Pancreas (tissue), 10 donors: ENCODE measurements around the gene OVCA2. TPM values are rescaled to one million over a fixed set of nuclear protein-coding genes. Genes with fewer than 3 reads are reported as not detected.

ENCODE experiments used
- ATAC-seq, 4 donors: fragments of 200-7000 bp; cut with Tn5 transposase; one replicate each; pipeline versions ENCODE4 v1.8.0 to v1.9.1; 2020; ENCODE audit warnings: mild to moderate bottlenecking in 4 of 4, moderate library complexity in 4 of 4
- DNase-seq, 6 donors: peaks; one replicate each; pipeline ENCODE4 v3.0.0-alpha.2; 2020
- FAIRE-seq: peaks from 2 replicates; lab custom pipeline; 2012; peaks lifted over from hg19 to GRCh38; lab: Jason Lieb, UNC
- H3K27ac ChIP-seq, 4 donors: fragments of 200-600 bp; sonication (generic); 1 replicate in 3 of 4; 2 replicates in 1 of 4; pipeline versions ENCODE4 v1.5.0 to v1.8.0; 2020
- H3K27me3 ChIP-seq, 4 donors: fragments of 200-600 bp; one replicate each; pipeline ENCODE4 v1.8.0; 2021
- H3K36me3 ChIP-seq, 3 donors: fragments of 200-600 bp; sonication (generic) in 1 of 3; one replicate each; pipeline versions ENCODE4 v1.5.0 to v1.8.0; 2020 to 2021
- H3K4me1 ChIP-seq, 3 donors: fragments of 200-600 bp; one replicate each; pipeline ENCODE4 v1.8.0; 2021
- H3K4me3 ChIP-seq, 4 donors: fragments of 200-600 bp; sonication (generic) in 2 of 4; one replicate each; pipeline versions ENCODE4 v1.5.0 to v1.8.0; 2020 to 2021
- H3K9me3 ChIP-seq, 4 donors: fragments of 200-600 bp; one replicate each; pipeline ENCODE4 v1.8.0; 2021
- CTCF ChIP-seq, 4 donors: fragments of 200-600 bp; sonication (generic) in 3 of 4; IDR thresholded peaks; one replicate each; pipeline versions ENCODE4 v1.5.0 to v1.8.0; 2021; ENCODE audit warnings: antibody characterized with exemption in 4 of 4
- WGBS, 2 donors: extraction: QIAGEN DNeasy Blood & Tissue Kit; methylation state at CpG; one replicate each; pipeline ENCODE4 v1.1.7; 2013; 5-methylcytosine and 5-hydroxymethylcytosine counted together
- intact Hi-C, 3 donors: fragments of 100-400 bp; cut with DNase I; formaldehyde crosslinking; loops; one replicate each; pipeline versions ENCODE4 v1.11.1 to v1.14.2; 2022
- polyA plus RNA-seq, 2 donors: library from polyadenylated mRNA; stranded (reverse); fragments of 200-250 nt; gene quantifications; one replicate each; pipeline ENCODE4 v1.2.3, GENCODE V29; 2013
- total RNA-seq, 6 donors: library from RNA; stranded (reverse); fragmentation: NEBNext Ultra II Directional in 4 of 6; extraction: Animal tissue kit (Norgen Biotek cat#: 25700) in 4 of 6; gene quantifications; one replicate each; pipeline versions ENCODE4 v1.2.1 to v1.2.4, GENCODE V29; 2021 to 2023
- donor health status: healthy with polysubstance abuse.
- donor health status: DM: no; HTN: no; CAD: no; lungs with moderate emphysema.
- donor health status: DM: no; HTN: no; CAD: no.
- donor health status: control.
- donor health status: control.
- donor health status: Bipolar disorder and iron deficiency.
- donor health status: DM: yes; HTN: yes; CAD: no.
- donor health status: DM: no; HTN: no; CAD: no.
- donor health status: DM: no; HTN: no; CAD: no.
- donor health status: DM: yes; HTN: yes; CAD: no.

Gene OVCA2
- total and polyA plus RNA-seq, 8 donors = 10.4 to 79.3 (median 18.6) TPM

GRCh38 chr17:2013994-2014317 is 27.9 kb upstream of the OVCA2 start:
- Histone ChIP-seq H3K9me3 (no peaks in the 10 kb centered on the region), H3K27me3 (no peaks in the 10 kb centered on the region), H3K27ac (no peak overlapping the region), H3K4me1 (peaks cover 9 to 13% (median 9%) of the 10 kb centered on the region in 3 donors), H3K4me3 (no peak overlapping the region), H3K36me3 (no peaks in the 10 kb centered on the region)
- no peak for TF ChIP-seq CTCF (IDR thresholded peaks at IDR 0.05)
- FAIRE-seq (no peak), ATAC-seq (no peak), DNase-seq (no peak)
- intact Hi-C loops = no loop called here
- 97 to 100% methylated on average over 1 of the region's 1 CpG for WGBS, 2 donors

- H3K27ac ChIP-seq = no peak overlapping the region
- no peaks in the 10 kb centered on the region for H3K27me3 ChIP-seq
- no peak for DNase-seq
- TF ChIP-seq CTCF (IDR thresholded peaks at IDR 0.05) = no peak
- no peak for ATAC-seq
- no peak for FAIRE-seq
- no peaks in the 10 kb centered on the region for H3K36me3 ChIP-seq
- H3K9me3 ChIP-seq = no peaks in the 10 kb centered on the region
- peaks cover 9 to 13% (median 9%) of the 10 kb centered on the region in 3 donors for H3K4me1 ChIP-seq
- H3K4me3 ChIP-seq = no peak overlapping the region
- 70 to 81% methylated on average over 14 of the region's 14 CpGs for WGBS, 2 donors
- intact Hi-C loops = no loop called here
These were observed 26.5 kb upstream of the OVCA2 start for GRCh38 chr17:2015314-2015713.

GRCh38 chr17:2016494-2016893 is 25.3 kb upstream of the OVCA2 start:
- Histone ChIP-seq H3K4me3 (no peak overlapping the region), H3K36me3 (no peaks in the 10 kb centered on the region), H3K27me3 (no peaks in the 10 kb centered on the region), H3K4me1 (peaks cover 5 to 9% (median 8%) of the 10 kb centered on the region in 3 donors), H3K27ac (no peak overlapping the region), H3K9me3 (no peaks in the 10 kb centered on the region)
- 89 to 91% methylated on average over 20 of the region's 20 CpGs for WGBS, 2 donors
- FAIRE-seq (no peak), ATAC-seq (no peak), DNase-seq (no peak)
- intact Hi-C loops = no loop called here
- TF ChIP-seq CTCF (IDR thresholded peaks at IDR 0.05) = no peak

- no peaks in the 10 kb centered on the region for H3K36me3 ChIP-seq
- H3K27me3 ChIP-seq = no peaks in the 10 kb centered on the region
- 84 to 85% methylated on average over 19 of the region's 19 CpGs for WGBS, 2 donors
- ATAC-seq (peak in 3 of 4 donors; percentile 29 to 68 (median 68)), DNase-seq (no peak), FAIRE-seq (no peak)
- H3K4me3 ChIP-seq = no peak overlapping the region
- intact Hi-C loops = no loop called here
- no peak overlapping the region for H3K27ac ChIP-seq
- no peak for TF ChIP-seq CTCF (IDR thresholded peaks at IDR 0.05)
- no peaks in the 10 kb centered on the region for H3K9me3 ChIP-seq
- peaks cover 0 to under 1% (median 0%) of the 10 kb centered on the region in 3 donors for H3K4me1 ChIP-seq
These were observed 24.4 kb upstream of the OVCA2 start for GRCh38 chr17:2017274-2017941.

GRCh38 chr17:2018716-2019510 is 22.9 kb upstream of the OVCA2 start:
- Histone ChIP-seq H3K27ac (no peak overlapping the region), H3K27me3 (no peaks in the 10 kb centered on the region), H3K9me3 (no peaks in the 10 kb centered on the region), H3K36me3 (no peaks in the 10 kb centered on the region), H3K4me3 (no peak overlapping the region), H3K4me1 (peaks cover 0 to under 1% (median 0%) of the 10 kb centered on the region in 3 donors)
- TF ChIP-seq CTCF (IDR thresholded peaks at IDR 0.05) = no peak
- intact Hi-C loops = no loop called here
- ATAC-seq (peak in 2 of 4 donors; percentile 22 to 33), DNase-seq (no peak), FAIRE-seq (no peak)
- 65 to 67% methylated on average over 24 of the region's 24 CpGs for WGBS, 2 donors
